ENCODE results near the gene SLC43A3. TPM values are rescaled to one million over a fixed set of nuclear protein-coding genes. Genes with fewer than 3 reads are reported as not detected.

SLC43A3 gene
- total RNA-seq, 1 experiment from 2014 or later: 127 TPM

GRCh38 chr11:57394203-57394965, 32.5 kb downstream of the SLC43A3 start:
- H3K27ac Mint-ChIP-seq (ENCODE audit: unreplicated experiment): no peak overlapping the region
- no peaks in the 10 kb centered on the region for H3K36me3 Mint-ChIP-seq (ENCODE audit: insufficient read depth, unreplicated experiment)
- CTCF ChIA-PET: interaction anchor here (0.6 kb wide), 1 partner anchor 64 kb away, joined by 4 read pairs; no protein-coding TSS in a partner anchor
- no peaks in the 10 kb centered on the region for H3K9me3 Mint-ChIP-seq (ENCODE audit: low read depth, unreplicated experiment)
- no peaks in the 10 kb centered on the region for H3K4me1 Mint-ChIP-seq (ENCODE audit: low read depth, unreplicated experiment)
- H3K4me3 Mint-ChIP-seq (ENCODE audit: low read depth, unreplicated experiment): no peak overlapping the region
- intact Hi-C loops (cut with micrococcal nuclease; ENCODE audit: unreplicated experiment): no loop called here
- no peak for DNase-seq
- TF ChIP-seq, protein P1, sequence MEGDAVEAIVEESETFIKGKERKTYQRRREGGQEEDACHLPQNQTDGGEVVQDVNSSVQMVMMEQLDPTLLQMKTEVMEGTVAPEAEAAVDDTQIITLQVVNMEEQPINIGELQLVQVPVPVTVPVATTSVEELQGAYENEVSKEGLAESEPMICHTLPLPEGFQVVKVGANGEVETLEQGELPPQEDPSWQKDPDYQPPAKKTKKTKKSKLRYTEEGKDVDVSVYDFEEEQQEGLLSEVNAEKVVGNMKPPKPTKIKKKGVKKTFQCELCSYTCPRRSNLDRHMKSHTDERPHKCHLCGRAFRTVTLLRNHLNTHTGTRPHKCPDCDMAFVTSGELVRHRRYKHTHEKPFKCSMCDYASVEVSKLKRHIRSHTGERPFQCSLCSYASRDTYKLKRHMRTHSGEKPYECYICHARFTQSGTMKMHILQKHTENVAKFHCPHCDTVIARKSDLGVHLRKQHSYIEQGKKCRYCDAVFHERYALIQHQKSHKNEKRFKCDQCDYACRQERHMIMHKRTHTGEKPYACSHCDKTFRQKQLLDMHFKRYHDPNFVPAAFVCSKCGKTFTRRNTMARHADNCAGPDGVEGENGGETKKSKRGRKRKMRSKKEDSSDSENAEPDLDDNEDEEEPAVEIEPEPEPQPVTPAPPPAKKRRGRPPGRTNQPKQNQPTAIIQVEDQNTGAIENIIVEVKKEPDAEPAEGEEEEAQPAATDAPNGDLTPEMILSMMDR (IDR thresholded peaks at IDR 0.05; ENCODE audit: unreplicated experiment): no peak
- H3K27me3 Mint-ChIP-seq (ENCODE audit: unreplicated experiment): peaks cover 38% of the 10 kb centered on the region
- BruUV-seq (replicated peaks): no TSS peak

- Mint-ChIP-seq H3K4me3 (ENCODE audit: low read depth, unreplicated experiment) (no peak overlapping the region), H3K27me3 (ENCODE audit: unreplicated experiment) (peaks cover 48% of the 10 kb centered on the region), H3K9me3 (ENCODE audit: low read depth, unreplicated experiment) (no peaks in the 10 kb centered on the region), H3K27ac (ENCODE audit: unreplicated experiment) (no peak overlapping the region), H3K4me1 (ENCODE audit: low read depth, unreplicated experiment) (no peaks in the 10 kb centered on the region), H3K36me3 (ENCODE audit: insufficient read depth, unreplicated experiment) (no peaks in the 10 kb centered on the region)
- TF ChIP-seq, protein P1 (IDR thresholded peaks at IDR 0.05; ENCODE audit: unreplicated experiment): no peak
- CTCF ChIA-PET: no interaction called here
- no TSS peak for BruUV-seq (replicated peaks)
- intact Hi-C loops (cut with micrococcal nuclease; ENCODE audit: unreplicated experiment): no loop called here
- DNase-seq: no peak
These were observed 34.2 kb downstream of the SLC43A3 start for GRCh38 chr11:57392763-57393105.

DNA sequence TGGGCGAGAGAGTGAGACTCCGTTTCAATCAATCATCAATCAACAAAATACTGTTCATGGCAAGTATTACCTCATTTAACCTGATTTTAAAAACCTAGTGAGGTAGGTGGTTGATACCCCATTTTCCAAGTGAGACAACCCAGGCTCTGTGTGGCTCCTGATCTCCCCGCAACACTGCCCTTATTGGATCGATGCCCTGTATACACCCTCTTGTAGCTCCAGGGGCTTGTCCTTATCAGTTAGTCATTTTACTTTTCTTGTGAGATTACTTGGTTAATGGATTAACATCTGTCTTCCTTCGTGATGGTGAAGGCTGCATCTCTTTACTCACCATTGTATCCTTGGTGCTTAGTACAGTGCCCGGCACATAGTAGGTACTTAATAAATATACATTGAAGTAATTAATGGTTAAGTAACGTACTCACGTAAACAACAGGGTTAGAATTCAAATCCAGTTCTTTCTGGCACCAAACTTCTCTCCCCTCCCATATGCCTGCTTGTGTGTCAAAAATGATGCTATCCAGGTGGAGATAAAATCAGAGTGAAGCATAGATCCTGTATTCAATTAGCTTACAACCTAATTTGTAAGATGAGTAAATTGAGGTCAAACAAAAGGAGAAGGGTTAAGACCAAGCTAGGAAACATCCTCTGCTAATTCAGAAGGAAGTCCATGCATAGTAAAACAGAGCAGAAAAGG, 34.7 kb downstream of the SLC43A3 start:
- no peak for DNase-seq
- TF ChIP-seq, protein P1 (IDR thresholded peaks at IDR 0.05; ENCODE audit: unreplicated experiment): no peak
- Mint-ChIP-seq H3K4me1 (ENCODE audit: low read depth, unreplicated experiment) (no peaks in the 10 kb centered on the region), H3K9me3 (ENCODE audit: low read depth, unreplicated experiment) (no peaks in the 10 kb centered on the region), H3K27me3 (ENCODE audit: unreplicated experiment) (peaks cover 49% of the 10 kb centered on the region), H3K4me3 (ENCODE audit: low read depth, unreplicated experiment) (no peak overlapping the region), H3K36me3 (ENCODE audit: insufficient read depth, unreplicated experiment) (no peaks in the 10 kb centered on the region), H3K27ac (ENCODE audit: unreplicated experiment) (no peak overlapping the region)
- intact Hi-C loops (cut with micrococcal nuclease; ENCODE audit: unreplicated experiment): no loop called here
- CTCF ChIA-PET: no interaction called here
- BruUV-seq (replicated peaks): no TSS peak

- H3K27ac Mint-ChIP-seq (ENCODE audit: unreplicated experiment): no peak overlapping the region
- no TSS peak for BruUV-seq (replicated peaks)
- no peak for DNase-seq
- intact Hi-C loops (cut with micrococcal nuclease; ENCODE audit: unreplicated experiment): no loop called here
- H3K4me3 Mint-ChIP-seq (ENCODE audit: low read depth, unreplicated experiment): no peak overlapping the region
- no peaks in the 10 kb centered on the region for H3K4me1 Mint-ChIP-seq (ENCODE audit: low read depth, unreplicated experiment)
- peaks cover 56% of the 10 kb centered on the region for H3K27me3 Mint-ChIP-seq (ENCODE audit: unreplicated experiment)
- H3K9me3 Mint-ChIP-seq (ENCODE audit: low read depth, unreplicated experiment): no peaks in the 10 kb centered on the region
- CTCF ChIA-PET: no interaction called here
- TF ChIP-seq, protein P1 (IDR thresholded peaks at IDR 0.05; ENCODE audit: unreplicated experiment): no peak
- H3K36me3 Mint-ChIP-seq (ENCODE audit: insufficient read depth, unreplicated experiment): no peaks in the 10 kb centered on the region
These were observed 35.4 kb downstream of the SLC43A3 start for GRCh38 chr11:57391539-57391938.

Measured in Calu3 (cell line).